GM12865 (cell line): ENCODE data around the gene SAMM50.

Experiments
- DNase-seq: peaks from one replicate; pipeline ENCODE4 v3.0.0; 2010; ENCODE audit warnings: low read depth
- H3K4me3 ChIP-seq: 2 replicates; pipeline ENCODE4 v1.5.1; 2011; ENCODE audit warnings: mild to moderate bottlenecking, low read depth, low read length, control low read depth
- TF ChIP-seq, protein P1 (sequence below): IDR thresholded peaks from 2 replicates; pipeline ENCODE4 v1.5.1; 2011; ENCODE audit warnings: low read length, control low read depth, low read depth, inconsistent platforms; ENCODE audit not compliant: insufficient read depth; ENCODE audit errors: missing control alignments

SAMM50 gene

GRCh38 chr22:44026066-44026629 is 70.9 kb downstream of the SAMM50 start:
- peak; percentile 37 for DNase-seq
- peak overlapping the region; percentile 79 for H3K4me3 ChIP-seq
- TF ChIP-seq, protein P1, sequence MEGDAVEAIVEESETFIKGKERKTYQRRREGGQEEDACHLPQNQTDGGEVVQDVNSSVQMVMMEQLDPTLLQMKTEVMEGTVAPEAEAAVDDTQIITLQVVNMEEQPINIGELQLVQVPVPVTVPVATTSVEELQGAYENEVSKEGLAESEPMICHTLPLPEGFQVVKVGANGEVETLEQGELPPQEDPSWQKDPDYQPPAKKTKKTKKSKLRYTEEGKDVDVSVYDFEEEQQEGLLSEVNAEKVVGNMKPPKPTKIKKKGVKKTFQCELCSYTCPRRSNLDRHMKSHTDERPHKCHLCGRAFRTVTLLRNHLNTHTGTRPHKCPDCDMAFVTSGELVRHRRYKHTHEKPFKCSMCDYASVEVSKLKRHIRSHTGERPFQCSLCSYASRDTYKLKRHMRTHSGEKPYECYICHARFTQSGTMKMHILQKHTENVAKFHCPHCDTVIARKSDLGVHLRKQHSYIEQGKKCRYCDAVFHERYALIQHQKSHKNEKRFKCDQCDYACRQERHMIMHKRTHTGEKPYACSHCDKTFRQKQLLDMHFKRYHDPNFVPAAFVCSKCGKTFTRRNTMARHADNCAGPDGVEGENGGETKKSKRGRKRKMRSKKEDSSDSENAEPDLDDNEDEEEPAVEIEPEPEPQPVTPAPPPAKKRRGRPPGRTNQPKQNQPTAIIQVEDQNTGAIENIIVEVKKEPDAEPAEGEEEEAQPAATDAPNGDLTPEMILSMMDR, result no peak

DNA sequence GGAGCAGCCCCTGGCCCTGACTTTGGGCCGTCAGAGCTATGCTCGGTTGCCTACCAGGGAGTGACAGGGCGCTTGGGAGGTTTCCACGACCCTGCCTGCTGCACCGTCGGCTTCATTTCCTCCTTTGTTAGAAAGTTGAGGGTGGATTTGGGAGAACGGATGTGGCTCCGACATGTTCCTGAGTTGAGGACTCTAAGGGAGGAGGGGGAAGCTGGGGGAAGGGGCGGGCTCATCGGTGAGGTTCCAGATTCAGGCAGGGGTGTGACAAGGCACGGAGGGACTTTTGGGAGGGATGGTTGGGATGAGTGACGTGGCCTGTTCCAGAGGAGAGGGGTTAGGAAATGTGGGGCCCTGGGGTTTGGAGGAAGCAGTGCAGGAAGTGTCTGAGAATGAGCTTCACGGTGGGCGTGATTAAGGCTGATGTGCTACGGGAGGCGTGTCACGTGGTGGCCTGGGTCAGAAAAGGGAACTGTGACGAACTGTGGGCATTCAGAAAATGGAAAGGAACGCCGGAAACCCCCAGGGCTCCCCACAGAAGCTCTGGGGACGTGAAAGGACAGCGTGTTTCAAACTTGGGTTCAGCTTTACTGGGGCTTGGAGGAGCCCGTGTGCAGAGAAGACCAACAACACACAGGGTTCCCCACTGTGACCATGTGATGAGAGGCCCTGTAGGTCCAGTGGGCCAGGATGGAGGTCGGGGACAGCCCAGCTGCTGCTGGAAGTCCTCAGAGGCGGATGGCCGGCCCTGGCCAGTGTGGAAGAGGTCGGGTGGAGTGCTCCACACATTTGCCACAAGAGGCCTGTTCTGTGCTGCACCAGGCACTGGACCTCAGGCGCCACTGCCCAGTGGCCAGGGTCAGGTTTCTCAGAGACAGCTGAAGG is 71.6 kb downstream of the SAMM50 start:
- DNase-seq, result peak; percentile 96
- peak overlapping the region; percentile 79 for H3K4me3 ChIP-seq
- TF ChIP-seq, protein P1, result no peak

- peak overlapping the region; percentile 11; the same call in 1 of the 2 replicates for H3K4me3 ChIP-seq
- TF ChIP-seq, protein P1, result no peak
- no peak for DNase-seq
Observed at GRCh38 chr22:44028091-44028490, 72.8 kb downstream of the SAMM50 start.

- no peak for DNase-seq
- no peak overlapping the region for H3K4me3 ChIP-seq
- TF ChIP-seq, protein P1, result no peak
Observed at GRCh38 chr22:44029069-44029468, 73.8 kb downstream of the SAMM50 start.

DNA sequence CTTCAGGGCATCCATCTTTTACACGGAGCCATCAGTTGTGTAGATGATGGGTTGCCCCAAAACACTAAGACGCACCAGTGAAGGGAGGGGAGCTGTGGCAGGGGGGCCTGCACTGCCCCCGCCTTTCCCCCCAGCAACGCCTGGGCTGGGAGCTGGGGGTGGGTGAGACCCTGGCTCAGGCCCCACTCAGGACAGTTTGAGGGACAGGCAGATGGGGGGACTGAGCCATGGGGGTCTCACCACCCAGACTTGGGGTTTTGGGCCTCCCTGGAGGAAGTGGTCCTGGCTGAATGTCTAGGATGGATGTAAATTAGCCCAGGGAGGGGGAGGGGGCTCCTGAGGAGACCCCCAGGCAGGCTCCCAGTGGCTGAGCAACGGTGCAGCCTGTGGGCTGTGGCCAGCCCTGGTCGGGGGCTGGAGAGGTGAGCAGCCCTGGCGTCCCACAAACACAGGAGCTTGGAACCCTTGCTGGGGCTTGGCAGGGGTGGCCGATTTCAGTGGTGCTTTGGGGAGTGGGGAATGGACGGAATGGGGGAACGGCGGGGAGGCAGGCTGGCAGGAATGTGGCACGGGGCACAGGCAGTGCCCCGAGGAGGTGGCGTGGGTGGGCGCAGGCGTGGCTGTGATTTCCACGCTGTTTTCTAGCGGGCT is 74.9 kb downstream of the SAMM50 start:
- H3K4me3 ChIP-seq, result no peak overlapping the region
- no peak for DNase-seq
- TF ChIP-seq, protein P1, result no peak

DNA sequence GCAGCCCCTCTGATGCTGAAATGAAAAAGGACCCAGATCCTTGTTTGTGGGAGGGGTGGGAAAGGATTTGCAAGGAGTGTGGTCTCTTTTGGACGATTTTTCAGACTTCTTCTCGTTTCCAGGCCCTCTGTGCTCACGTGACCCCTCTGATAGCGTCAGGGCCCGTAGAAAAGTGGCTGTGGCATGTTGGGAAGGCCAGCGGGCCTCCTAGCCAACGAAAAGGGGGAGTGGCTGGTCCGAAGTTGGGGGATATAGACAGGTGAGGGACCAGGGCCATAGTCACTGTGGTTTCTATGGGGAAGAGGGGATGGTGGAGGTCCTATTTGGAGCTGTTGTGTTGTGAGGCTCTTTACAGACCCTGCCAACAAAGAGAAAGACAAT is 75.5 kb downstream of the SAMM50 start:
- TF ChIP-seq, protein P1, result no peak
- H3K4me3 ChIP-seq, result no peak overlapping the region
- DNase-seq, result no peak
